HL-60 (cell line): ENCODE data around the gene PMPCB.
"Not testable (repeated sequence)": the region's sequence is repeated elsewhere in the genome, so short reads cannot be mapped to it uniquely, and the experiment has no call there.

Source experiments
- GABPA ChIP-seq: IDR thresholded peaks from 2 replicates; pipeline ENCODE4 v1.6.1; 2012; ENCODE audit warnings: low read depth
- TF ChIP-seq, protein P1 (sequence below): IDR thresholded peaks from one replicate; pipeline ENCODE4 v1.5.1; 2011; ENCODE audit warnings: low read length, control low read depth, inconsistent platforms; ENCODE audit not compliant: insufficient read depth
- TF ChIP-seq, protein P2 (sequence below): IDR thresholded peaks from 2 replicates; pipeline ENCODE4 v1.6.1; 2012; ENCODE audit warnings: low read depth; ENCODE audit not compliant: insufficient replicate concordance

DNA sequence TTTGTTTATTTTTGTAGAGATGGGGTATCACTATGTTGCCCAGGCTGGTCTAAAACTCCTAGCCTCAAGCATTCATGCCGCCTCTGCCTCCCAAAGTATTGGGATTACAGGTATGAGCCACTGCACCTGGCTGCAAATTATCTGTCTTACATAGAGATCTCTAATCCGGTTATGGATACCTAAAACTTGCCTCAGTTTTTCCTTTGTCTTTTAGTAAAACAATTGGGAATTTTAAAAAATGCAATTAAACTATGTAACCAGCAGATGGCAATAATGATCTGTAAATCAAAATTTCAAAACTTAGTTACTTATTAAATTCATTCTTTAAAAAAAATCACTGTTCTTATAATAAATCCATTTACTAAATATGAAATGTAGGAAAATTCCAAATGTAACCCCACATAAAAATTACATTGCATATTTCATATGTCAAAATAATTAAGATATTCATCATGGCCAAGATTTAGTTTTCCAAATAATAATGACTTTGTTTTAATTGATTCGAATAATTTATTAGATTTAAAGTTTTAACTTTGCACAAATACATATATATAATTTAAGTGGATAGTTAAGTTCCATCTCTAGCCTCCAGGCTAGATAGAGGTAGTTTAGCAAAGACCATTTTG is 14.3 kb upstream of the PMPCB start:
- TF ChIP-seq, protein P1, sequence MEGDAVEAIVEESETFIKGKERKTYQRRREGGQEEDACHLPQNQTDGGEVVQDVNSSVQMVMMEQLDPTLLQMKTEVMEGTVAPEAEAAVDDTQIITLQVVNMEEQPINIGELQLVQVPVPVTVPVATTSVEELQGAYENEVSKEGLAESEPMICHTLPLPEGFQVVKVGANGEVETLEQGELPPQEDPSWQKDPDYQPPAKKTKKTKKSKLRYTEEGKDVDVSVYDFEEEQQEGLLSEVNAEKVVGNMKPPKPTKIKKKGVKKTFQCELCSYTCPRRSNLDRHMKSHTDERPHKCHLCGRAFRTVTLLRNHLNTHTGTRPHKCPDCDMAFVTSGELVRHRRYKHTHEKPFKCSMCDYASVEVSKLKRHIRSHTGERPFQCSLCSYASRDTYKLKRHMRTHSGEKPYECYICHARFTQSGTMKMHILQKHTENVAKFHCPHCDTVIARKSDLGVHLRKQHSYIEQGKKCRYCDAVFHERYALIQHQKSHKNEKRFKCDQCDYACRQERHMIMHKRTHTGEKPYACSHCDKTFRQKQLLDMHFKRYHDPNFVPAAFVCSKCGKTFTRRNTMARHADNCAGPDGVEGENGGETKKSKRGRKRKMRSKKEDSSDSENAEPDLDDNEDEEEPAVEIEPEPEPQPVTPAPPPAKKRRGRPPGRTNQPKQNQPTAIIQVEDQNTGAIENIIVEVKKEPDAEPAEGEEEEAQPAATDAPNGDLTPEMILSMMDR, result not testable (repeated sequence)
- TF ChIP-seq GABPA, result not testable (repeated sequence)
- TF ChIP-seq, protein P2, sequence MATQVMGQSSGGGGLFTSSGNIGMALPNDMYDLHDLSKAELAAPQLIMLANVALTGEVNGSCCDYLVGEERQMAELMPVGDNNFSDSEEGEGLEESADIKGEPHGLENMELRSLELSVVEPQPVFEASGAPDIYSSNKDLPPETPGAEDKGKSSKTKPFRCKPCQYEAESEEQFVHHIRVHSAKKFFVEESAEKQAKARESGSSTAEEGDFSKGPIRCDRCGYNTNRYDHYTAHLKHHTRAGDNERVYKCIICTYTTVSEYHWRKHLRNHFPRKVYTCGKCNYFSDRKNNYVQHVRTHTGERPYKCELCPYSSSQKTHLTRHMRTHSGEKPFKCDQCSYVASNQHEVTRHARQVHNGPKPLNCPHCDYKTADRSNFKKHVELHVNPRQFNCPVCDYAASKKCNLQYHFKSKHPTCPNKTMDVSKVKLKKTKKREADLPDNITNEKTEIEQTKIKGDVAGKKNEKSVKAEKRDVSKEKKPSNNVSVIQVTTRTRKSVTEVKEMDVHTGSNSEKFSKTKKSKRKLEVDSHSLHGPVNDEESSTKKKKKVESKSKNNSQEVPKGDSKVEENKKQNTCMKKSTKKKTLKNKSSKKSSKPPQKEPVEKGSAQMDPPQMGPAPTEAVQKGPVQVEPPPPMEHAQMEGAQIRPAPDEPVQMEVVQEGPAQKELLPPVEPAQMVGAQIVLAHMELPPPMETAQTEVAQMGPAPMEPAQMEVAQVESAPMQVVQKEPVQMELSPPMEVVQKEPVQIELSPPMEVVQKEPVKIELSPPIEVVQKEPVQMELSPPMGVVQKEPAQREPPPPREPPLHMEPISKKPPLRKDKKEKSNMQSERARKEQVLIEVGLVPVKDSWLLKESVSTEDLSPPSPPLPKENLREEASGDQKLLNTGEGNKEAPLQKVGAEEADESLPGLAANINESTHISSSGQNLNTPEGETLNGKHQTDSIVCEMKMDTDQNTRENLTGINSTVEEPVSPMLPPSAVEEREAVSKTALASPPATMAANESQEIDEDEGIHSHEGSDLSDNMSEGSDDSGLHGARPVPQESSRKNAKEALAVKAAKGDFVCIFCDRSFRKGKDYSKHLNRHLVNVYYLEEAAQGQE, result not testable (repeated sequence)
